ENCODE measurements around the gene KRT79.

GRCh38 chr12:52797529-52797894 lies 36.6 kb downstream of the KRT79 start:
- TF ChIP-seq CTCF (IDR thresholded peaks at IDR 0.05; ENCODE audit: insufficient read depth, low read length), result no peak
- TF ChIP-seq GABPA (IDR thresholded peaks at IDR 0.05; ENCODE audit: low read depth), result no peak
- TF ChIP-seq POLR2AphosphoS5 (IDR thresholded peaks at IDR 0.05; ENCODE audit: low read depth), result no peak
